ENCODE results near the gene LILRB3. TPM values are rescaled to one million over a fixed set of nuclear protein-coding genes. Genes with fewer than 3 reads are reported as not detected.
A peak's percentile ranks its signal among the peaks of the same experiment; 100 is the strongest.
"Not testable (repeated sequence)": the region's sequence is repeated elsewhere in the genome, so short reads cannot be mapped to it uniquely, and the experiment has no call there.

The LILRB3 gene
- polyA plus RNA-seq, 3 donors from 2014 or later, result 0.21 to 2.7 (median 0.59) TPM

DNA sequence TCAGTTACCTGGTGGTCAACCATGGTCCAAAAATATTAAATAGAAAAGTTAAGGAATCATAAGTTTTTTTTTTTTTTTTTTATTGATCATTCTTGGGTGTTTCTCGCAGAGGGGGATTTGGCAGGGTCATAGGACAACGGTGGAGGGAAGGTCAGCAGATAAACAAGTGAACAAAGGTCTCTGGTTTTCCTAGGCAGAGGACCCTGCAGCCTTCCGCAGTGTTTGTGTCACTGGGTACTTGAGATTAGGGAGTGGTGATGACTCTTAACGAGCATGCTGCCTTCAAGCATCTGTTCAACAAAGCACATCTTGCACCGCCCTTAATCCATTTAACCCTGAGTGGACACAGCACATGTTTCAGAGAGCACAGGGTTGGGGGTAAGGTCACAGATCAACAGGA, 8.6 kb downstream of the LILRB3 start:
- peak overlapping the region in 2 of 6 donors; percentile 54 to 61 for H3K27ac Mint-ChIP-seq
- peaks cover 23 to 29% of the 10 kb centered on the region in 2 donors for H3K4me1 Mint-ChIP-seq
- not testable (repeated sequence) for H3K4me3 Mint-ChIP-seq, H3K9me3 Mint-ChIP-seq, DNase-seq, H3K36me3 Mint-ChIP-seq
- H3K27me3 Mint-ChIP-seq (ENCODE audit: low read depth in 3 of 3), result peaks cover 2 to 21% (median 3%) of the 10 kb centered on the region in 3 donors

- Mint-ChIP-seq H3K27ac (peak overlapping the region; percentile 94 to 99 (median 98)), H3K27me3 (ENCODE audit: low read depth in 3 of 3) (peaks cover 3 to 38% (median 7%) of the 10 kb centered on the region in 3 donors), H3K36me3 (peaks cover 11 to 28% (median 13%) of the 10 kb centered on the region in 3 donors), H3K4me3 (peak overlapping the region; percentile 67 to 87 (median 83)), H3K4me1 (peaks cover 42 to 43% of the 10 kb centered on the region in 2 donors), H3K9me3 (peaks cover 0 to 1% (median 0%) of the 10 kb centered on the region in 6 donors)
- DNase-seq, result no peak
These were observed 11.6 kb downstream of the LILRB3 start for GRCh38 chr19:54211235-54211634.

- Mint-ChIP-seq H3K9me3 (peaks cover 0 to 1% (median 0%) of the 10 kb centered on the region in 6 donors), H3K36me3 (peaks cover 11 to 34% (median 19%) of the 10 kb centered on the region in 3 donors), H3K4me1 (peaks cover 45 to 51% of the 10 kb centered on the region in 2 donors), H3K27me3 (ENCODE audit: low read depth in 3 of 3) (peaks cover 3 to 38% (median 9%) of the 10 kb centered on the region in 3 donors), H3K4me3 (peak overlapping the region; percentile 67 to 87 (median 83)), H3K27ac (peak overlapping the region; percentile 94 to 99 (median 97))
- peak; percentile 32 to 37 (median 36) for DNase-seq
These were observed 12.9 kb downstream of the LILRB3 start for GRCh38 chr19:54209811-54210494.

- peak overlapping the region; percentile 94 to 99 (median 97) for H3K27ac Mint-ChIP-seq
- peaks cover 0 to 1% (median 0%) of the 10 kb centered on the region in 6 donors for H3K9me3 Mint-ChIP-seq
- H3K4me1 Mint-ChIP-seq, result peaks cover 45 to 58% of the 10 kb centered on the region in 2 donors
- no peak for DNase-seq
- peak overlapping the region in 2 of 5 donors; percentile 81 to 87 for H3K4me3 Mint-ChIP-seq
- H3K27me3 Mint-ChIP-seq (ENCODE audit: low read depth in 3 of 3), result peaks cover 3 to 38% (median 10%) of the 10 kb centered on the region in 3 donors
- peaks cover 11 to 37% (median 20%) of the 10 kb centered on the region in 3 donors for H3K36me3 Mint-ChIP-seq
These were observed 13.6 kb downstream of the LILRB3 start for GRCh38 chr19:54209058-54209810.

DNA sequence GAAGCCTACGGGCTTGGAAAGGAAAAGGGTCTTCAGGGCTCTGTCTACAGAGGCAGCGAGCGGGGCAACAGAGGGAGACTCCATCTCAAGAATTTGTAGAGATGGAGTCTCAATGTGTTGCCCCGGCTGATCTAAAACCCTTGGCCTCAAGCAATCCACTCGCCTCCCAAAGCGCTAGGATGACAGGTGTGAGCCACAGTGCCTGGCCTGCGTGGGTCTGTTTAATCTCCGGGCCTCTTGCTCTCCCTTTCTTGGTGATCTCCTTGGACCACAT, 14.1 kb downstream of the LILRB3 start:
- H3K4me1 Mint-ChIP-seq, result peaks cover 48 to 63% of the 10 kb centered on the region in 2 donors
- peaks cover 0 to 1% (median 0%) of the 10 kb centered on the region in 6 donors for H3K9me3 Mint-ChIP-seq
- H3K36me3 Mint-ChIP-seq, result peaks cover 11 to 37% (median 20%) of the 10 kb centered on the region in 3 donors
- H3K27ac Mint-ChIP-seq, result peak overlapping the region in 5 of 6 donors; percentile 76 to 85 (median 80)
- peaks cover 3 to 38% (median 10%) of the 10 kb centered on the region in 3 donors for H3K27me3 Mint-ChIP-seq (ENCODE audit: low read depth in 3 of 3)
- H3K4me3 Mint-ChIP-seq, result peak overlapping the region in 2 of 5 donors; percentile 41 to 52
- DNase-seq, result no peak

GRCh38 chr19:54207983-54208783, 14.6 kb downstream of the LILRB3 start:
- H3K4me3 Mint-ChIP-seq, result peak overlapping the region; percentile 10 to 53 (median 49)
- DNase-seq, result peak in 2 of 3 donors; percentile 16 to 19
- H3K9me3 Mint-ChIP-seq, result peaks cover 0 to 1% (median 0%) of the 10 kb centered on the region in 6 donors
- H3K27me3 Mint-ChIP-seq (ENCODE audit: low read depth in 3 of 3), result peaks cover 3 to 37% (median 10%) of the 10 kb centered on the region in 3 donors
- H3K36me3 Mint-ChIP-seq, result peaks cover 11 to 41% (median 23%) of the 10 kb centered on the region in 3 donors
- H3K27ac Mint-ChIP-seq, result peak overlapping the region; percentile 17 to 85 (median 78)
- H3K4me1 Mint-ChIP-seq, result peaks cover 52 to 69% of the 10 kb centered on the region in 2 donors

GRCh38 chr19:54207676-54207982, 15.2 kb downstream of the LILRB3 start:
- H3K9me3 Mint-ChIP-seq, result peaks cover 0 to 1% (median 0%) of the 10 kb centered on the region in 6 donors
- H3K36me3 Mint-ChIP-seq, result peaks cover 11 to 46% (median 28%) of the 10 kb centered on the region in 3 donors
- no peak for DNase-seq
- H3K27ac Mint-ChIP-seq, result peak overlapping the region in 5 of 6 donors; percentile 51 to 84 (median 76)
- H3K4me3 Mint-ChIP-seq, result peak overlapping the region in 1 of 5 donors; percentile 38
- H3K27me3 Mint-ChIP-seq (ENCODE audit: low read depth in 3 of 3), result peaks cover 3 to 36% (median 10%) of the 10 kb centered on the region in 3 donors
- peaks cover 56 to 74% of the 10 kb centered on the region in 2 donors for H3K4me1 Mint-ChIP-seq

- H3K4me1 Mint-ChIP-seq, result peaks cover 60 to 79% of the 10 kb centered on the region in 2 donors
- H3K36me3 Mint-ChIP-seq, result peaks cover 11 to 51% (median 31%) of the 10 kb centered on the region in 3 donors
- DNase-seq, H3K4me3 Mint-ChIP-seq, H3K9me3 Mint-ChIP-seq: not testable (repeated sequence)
- peak overlapping the region in 1 of 6 donors; percentile 80 for H3K27ac Mint-ChIP-seq
- H3K27me3 Mint-ChIP-seq (ENCODE audit: low read depth in 3 of 3), result peaks cover 3 to 36% (median 10%) of the 10 kb centered on the region in 3 donors
These were observed 15.6 kb downstream of the LILRB3 start for GRCh38 chr19:54207193-54207592.

DNA sequence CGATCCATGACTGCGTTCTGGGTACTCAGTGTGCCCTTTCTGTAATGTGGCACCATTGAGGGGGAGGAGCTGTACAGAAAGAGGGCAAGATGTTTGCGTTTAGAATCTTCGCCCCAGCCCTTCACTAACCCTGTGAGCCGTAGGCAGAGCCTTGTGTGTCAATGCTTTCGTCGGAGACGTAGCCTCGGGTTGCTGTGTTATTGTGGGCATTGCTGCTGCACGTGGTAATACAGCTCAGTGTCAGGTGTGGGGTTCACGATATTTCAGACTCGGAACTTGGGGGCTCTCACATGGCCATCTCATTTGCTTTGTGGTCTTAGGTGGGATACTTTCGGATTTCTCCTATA, 16.0 kb downstream of the LILRB3 start:
- Mint-ChIP-seq H3K27ac (peak overlapping the region in 1 of 6 donors; percentile 5), H3K36me3 (peaks cover 11 to 51% (median 31%) of the 10 kb centered on the region in 3 donors), H3K4me1 (peaks cover 60 to 83% of the 10 kb centered on the region in 2 donors), H3K9me3 (peaks cover 0 to 1% (median 0%) of the 10 kb centered on the region in 6 donors), H3K4me3 (no peak overlapping the region), H3K27me3 (ENCODE audit: low read depth in 3 of 3) (peaks cover 3 to 36% (median 11%) of the 10 kb centered on the region in 3 donors)
- DNase-seq, result no peak

DNA sequence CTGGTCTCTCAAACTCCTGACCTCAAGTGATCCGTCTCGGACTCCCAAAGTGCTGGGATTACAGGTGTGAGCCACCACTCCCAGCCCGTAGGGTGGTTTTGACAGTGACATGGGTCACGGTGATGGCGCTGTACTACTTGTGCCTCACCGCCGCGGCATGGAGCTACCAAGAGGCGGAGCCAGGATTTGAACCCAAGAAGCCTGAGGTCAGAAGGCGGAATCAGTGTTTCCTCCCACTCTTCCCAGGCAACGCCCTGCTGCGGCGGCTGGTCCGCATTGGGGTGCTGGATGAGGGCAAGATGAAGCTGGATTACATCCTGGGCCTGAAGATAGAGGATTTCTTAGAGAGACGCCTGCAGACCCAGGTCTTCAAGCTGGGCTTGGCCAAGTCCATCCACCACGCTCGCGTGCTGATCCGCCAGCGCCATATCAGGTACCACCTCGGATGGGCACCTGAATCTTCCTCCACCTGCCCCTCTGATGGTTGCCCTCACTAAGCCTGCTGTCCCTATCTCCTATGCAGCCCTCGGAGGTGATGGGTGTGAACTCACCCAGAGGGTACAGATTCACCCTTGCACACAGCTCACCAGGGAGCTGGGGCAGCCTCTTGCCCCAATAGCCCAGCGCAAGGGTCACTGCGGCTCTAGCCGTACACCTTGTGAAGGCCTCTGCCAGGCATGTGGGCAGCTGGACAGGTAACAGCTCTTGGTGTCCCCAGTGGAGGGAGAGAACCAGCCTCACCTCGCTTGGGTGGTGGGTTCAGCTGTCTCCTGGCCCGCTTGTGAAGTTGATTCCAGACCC, 16.6 kb downstream of the LILRB3 start:
- no peak overlapping the region for H3K4me3 Mint-ChIP-seq
- DNase-seq, result no peak
- H3K9me3 Mint-ChIP-seq, result peaks cover 0 to 1% (median 0%) of the 10 kb centered on the region in 6 donors
- peak overlapping the region in 1 of 6 donors; percentile 5 for H3K27ac Mint-ChIP-seq
- peaks cover 11 to 51% (median 30%) of the 10 kb centered on the region in 3 donors for H3K36me3 Mint-ChIP-seq
- peaks cover 7 to 34% (median 15%) of the 10 kb centered on the region in 3 donors for H3K27me3 Mint-ChIP-seq (ENCODE audit: low read depth in 3 of 3)
- peaks cover 62 to 85% of the 10 kb centered on the region in 2 donors for H3K4me1 Mint-ChIP-seq

GRCh38 chr19:54204767-54205468, 17.9 kb downstream of the LILRB3 start:
- Mint-ChIP-seq H3K27me3 (ENCODE audit: low read depth in 3 of 3) (peaks cover 12 to 29% (median 19%) of the 10 kb centered on the region in 3 donors), H3K4me3 (no peak overlapping the region), H3K9me3 (peaks cover 0 to 1% (median 0%) of the 10 kb centered on the region in 6 donors), H3K36me3 (peaks cover 11 to 47% (median 28%) of the 10 kb centered on the region in 3 donors), H3K27ac (peak overlapping the region in 4 of 6 donors; percentile 3 to 66 (median 8)), H3K4me1 (peaks cover 60 to 82% of the 10 kb centered on the region in 2 donors)
- no peak for DNase-seq

- Mint-ChIP-seq H3K36me3 (peaks cover 8 to 43% (median 26%) of the 10 kb centered on the region in 3 donors), H3K4me1 (peaks cover 48 to 72% of the 10 kb centered on the region in 2 donors), H3K9me3 (peaks cover 0 to 1% (median 0%) of the 10 kb centered on the region in 6 donors), H3K27ac (peak overlapping the region in 4 of 6 donors; percentile 32 to 99 (median 67)), H3K4me3 (peak overlapping the region; percentile 24 to 98 (median 36)), H3K27me3 (ENCODE audit: low read depth in 3 of 3) (peaks cover 12 to 19% (median 13%) of the 10 kb centered on the region in 3 donors)
- no peak for DNase-seq
These were observed 19.6 kb downstream of the LILRB3 start for GRCh38 chr19:54203151-54203611.
